ENCODE data around the gene RAD23A.

The RAD23A gene

GRCh38 chr19:12984143-12984627, 38.5 kb downstream of the RAD23A start:
- TF ChIP-seq CTCF (IDR thresholded peaks at IDR 0.05) = no peak
- H3K27me3 ChIP-seq = peaks cover 52% of the 10 kb centered on the region
- H3K4me1 ChIP-seq (ENCODE audit: control insufficient read depth in 1 of 2, insufficient read depth in 1 of 2, low read depth in 1 of 2, low read length in 1 of 2) = peaks cover 7 to 9% of the 10 kb centered on the region in 2 experiments
- no peak overlapping the region for H3K4me3 ChIP-seq (ENCODE audit: low read depth in 1 of 2, low read length in 1 of 2)
- no peaks in the 10 kb centered on the region for H3K36me3 ChIP-seq
- no peak overlapping the region for H3K27ac ChIP-seq
- no peaks in the 10 kb centered on the region for H3K9me3 ChIP-seq

GRCh38 chr19:12984683-12985048, 39.0 kb downstream of the RAD23A start:
- TF ChIP-seq CTCF (IDR thresholded peaks at IDR 0.05) = no peak
- H3K36me3 ChIP-seq = no peaks in the 10 kb centered on the region
- no peak overlapping the region for H3K4me3 ChIP-seq (ENCODE audit: low read depth in 1 of 2, low read length in 1 of 2)
- H3K27ac ChIP-seq = no peak overlapping the region
- no peaks in the 10 kb centered on the region for H3K9me3 ChIP-seq
- peaks cover 7 to 9% of the 10 kb centered on the region in 2 experiments for H3K4me1 ChIP-seq (ENCODE audit: control insufficient read depth in 1 of 2, insufficient read depth in 1 of 2, low read depth in 1 of 2, low read length in 1 of 2)
- H3K27me3 ChIP-seq = peaks cover 52% of the 10 kb centered on the region

DNA sequence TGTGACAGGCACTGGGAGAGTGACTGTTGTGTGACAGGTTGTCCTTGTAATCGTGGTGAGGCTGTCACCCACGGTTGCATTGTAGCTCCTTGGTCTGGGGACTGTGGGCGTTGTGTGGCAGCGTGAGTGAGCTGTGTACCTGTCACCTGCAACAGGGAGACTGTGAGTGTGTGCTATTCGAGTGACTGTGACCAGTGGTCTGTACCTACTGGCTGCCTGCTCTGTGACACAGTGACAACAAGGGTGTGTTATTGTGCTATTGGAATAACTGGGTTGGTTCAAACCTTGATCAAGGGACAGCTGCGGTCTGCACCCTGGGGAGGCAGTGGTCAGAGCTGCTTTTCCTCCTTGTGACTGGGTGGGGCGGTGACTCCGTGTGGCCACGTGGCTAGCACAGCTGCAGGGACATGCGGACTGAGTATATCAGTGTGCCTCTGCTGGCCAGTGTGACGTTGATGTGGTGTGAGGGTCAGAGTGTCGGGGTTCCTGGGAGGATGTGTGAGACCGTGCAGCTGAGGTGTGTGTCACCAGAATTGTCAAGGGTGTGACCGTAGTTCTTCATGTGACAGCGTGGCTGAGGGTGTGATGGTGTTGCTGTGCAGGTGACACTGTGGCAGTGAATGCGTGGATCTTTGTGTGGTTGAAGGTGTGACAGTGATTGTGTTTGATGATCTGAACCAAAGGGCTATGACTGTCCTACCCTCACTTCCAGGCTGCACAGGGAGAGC, 39.6 kb downstream of the RAD23A start:
- Histone ChIP-seq H3K4me1 (ENCODE audit: control insufficient read depth in 1 of 2, insufficient read depth in 1 of 2, low read depth in 1 of 2, low read length in 1 of 2) (peaks cover 7 to 9% of the 10 kb centered on the region in 2 experiments), H3K27ac (no peak overlapping the region), H3K9me3 (no peaks in the 10 kb centered on the region), H3K4me3 (ENCODE audit: low read depth in 1 of 2, low read length in 1 of 2) (no peak overlapping the region), H3K36me3 (no peaks in the 10 kb centered on the region), H3K27me3 (peaks cover 53% of the 10 kb centered on the region)
- no peak for TF ChIP-seq CTCF (IDR thresholded peaks at IDR 0.05)

- no peak for TF ChIP-seq CTCF (IDR thresholded peaks at IDR 0.05)
- Histone ChIP-seq H3K27me3 (peaks cover 59% of the 10 kb centered on the region), H3K27ac (no peak overlapping the region), H3K4me3 (ENCODE audit: low read depth in 1 of 2, low read length in 1 of 2) (no peak overlapping the region), H3K9me3 (no peaks in the 10 kb centered on the region), H3K4me1 (ENCODE audit: control insufficient read depth in 1 of 2, insufficient read depth in 1 of 2, low read depth in 1 of 2, low read length in 1 of 2) (peaks cover 7 to 9% of the 10 kb centered on the region in 2 experiments), H3K36me3 (no peaks in the 10 kb centered on the region)
These were observed 41.1 kb downstream of the RAD23A start for GRCh38 chr19:12986726-12987125.

GRCh38 chr19:12987190-12987589, 41.5 kb downstream of the RAD23A start:
- H3K4me1 ChIP-seq (ENCODE audit: control insufficient read depth in 1 of 2, insufficient read depth in 1 of 2, low read depth in 1 of 2, low read length in 1 of 2) = peaks cover 7 to 9% of the 10 kb centered on the region in 2 experiments
- TF ChIP-seq CTCF (IDR thresholded peaks at IDR 0.05) = no peak
- no peak overlapping the region for H3K27ac ChIP-seq
- H3K4me3 ChIP-seq (ENCODE audit: low read depth in 1 of 2, low read length in 1 of 2) = no peak overlapping the region
- peaks cover 54% of the 10 kb centered on the region for H3K27me3 ChIP-seq
- no peaks in the 10 kb centered on the region for H3K9me3 ChIP-seq
- H3K36me3 ChIP-seq = no peaks in the 10 kb centered on the region
